K562 (cell line): ENCODE measurements around the gene DGCR6L. TPM values are rescaled to one million over a fixed set of nuclear protein-coding genes. Genes with fewer than 3 reads are reported as not detected.

ENCODE experiments used
- FOXJ2 ChIP-seq: fragments of 200-800 bp; sonication (Bioruptor generic); IDR thresholded peaks from 2 replicates; pipeline ENCODE4 v1.6.1; 2016; ENCODE audit warnings: missing genetic modification characterization, missing compliant biosample characterization
- IRF2 ChIP-seq: sonication (generic); formaldehyde crosslinking; IDR thresholded peaks from 2 replicates; pipeline ENCODE4 v1.8.1; 2022; ENCODE audit warnings: mild to moderate bottlenecking, missing genetic modification reagents
- NR3C1 ChIP-seq: sonication (generic); formaldehyde crosslinking; IDR thresholded peaks from 2 replicates; pipeline ENCODE4 v1.8.1; 2022; ENCODE audit warnings: missing genetic modification reagents
- PKNOX1 ChIP-seq: fragments of 450-650 bp; IDR thresholded peaks from 2 replicates; pipeline ENCODE4 v1.6.1; 2016
- POLR2G ChIP-seq: fragments of 200-400 bp; formaldehyde crosslinking; IDR thresholded peaks from 2 replicates; pipeline ENCODE4 v1.6.1; 2017; ENCODE audit warnings: low read depth, mild to moderate bottlenecking, antibody characterized with exemption, low read length, moderate library complexity
- ZC3H11A ChIP-seq: IDR thresholded peaks from 2 replicates; pipeline ENCODE4 v1.6.1; 2012; ENCODE audit warnings: low read depth, low read length, improper control_type of control experiment
- ZNF311 ChIP-seq: fragments of 250-450 bp; sonication (Bioruptor Pico); IDR thresholded peaks from 2 replicates; pipeline ENCODE4 v1.4.0; 2020; ENCODE audit warnings: mild to moderate bottlenecking, moderate library complexity
- ZNF444 ChIP-seq: fragments of 250-450 bp; sonication (Bioruptor Pico); IDR thresholded peaks from 2 replicates; pipeline ENCODE4 v1.4.0; 2020; ENCODE audit warnings: mild to moderate bottlenecking, moderate library complexity
- polyA plus RNA-seq, 8 experiments: library from polyadenylated mRNA; depleted of rRNA in 4 of 8; stranded (reverse) in 5 of 8; unstranded in 3 of 8; fragments of >200 nt; fragmentation: Nextera tagmentation in 2 of 8; fragmentation: Illumina TruSeq in 1 of 8; extraction: Ambion mirVana in 2 of 8; extraction: Trizol in 1 of 8; gene quantifications; 2 replicates each; pipeline versions ENCODE4 v1.2.1 to v1.2.3, GENCODE V29; 2011 to 2014; ENCODE audit warnings: inconsistent platforms in 1 of 8, missing spikeins in 1 of 8
- total RNA-seq, 7 experiments: library from RNA; depleted of rRNA in 6 of 7; stranded (reverse); fragments of >200 nt in 6 of 7; fragmentation: Illumina TruSeq in 2 of 7; extraction: Trizol in 2 of 7; gene quantifications; 2 replicates each; pipeline versions ENCODE4 v1.2.1 to v1.2.3, GENCODE V29; 2011 to 2021; ENCODE audit warnings: low replicate concordance in 1 of 7
- TF ChIP-seq, protein P1 (sequence below), 2 experiments: fragments of 450-650 bp in 1 of 2; sonication (generic) in 1 of 2; formaldehyde crosslinking; conservative IDR thresholded peaks; 2 replicates each; pipeline versions ENCODE4 v1.4.0 to v1.8.1; 2020 to 2022; ENCODE audit warnings: mild to moderate bottlenecking in 1 of 2, missing genetic modification reagents in 1 of 2

The DGCR6L gene
- total and polyA plus RNA-seq, 9 of the 15 experiments (the other 6 are each of a cell fraction or from before 2014, with no cell fraction given) = 3.6 to 151 (median 51.0) TPM

DNA sequence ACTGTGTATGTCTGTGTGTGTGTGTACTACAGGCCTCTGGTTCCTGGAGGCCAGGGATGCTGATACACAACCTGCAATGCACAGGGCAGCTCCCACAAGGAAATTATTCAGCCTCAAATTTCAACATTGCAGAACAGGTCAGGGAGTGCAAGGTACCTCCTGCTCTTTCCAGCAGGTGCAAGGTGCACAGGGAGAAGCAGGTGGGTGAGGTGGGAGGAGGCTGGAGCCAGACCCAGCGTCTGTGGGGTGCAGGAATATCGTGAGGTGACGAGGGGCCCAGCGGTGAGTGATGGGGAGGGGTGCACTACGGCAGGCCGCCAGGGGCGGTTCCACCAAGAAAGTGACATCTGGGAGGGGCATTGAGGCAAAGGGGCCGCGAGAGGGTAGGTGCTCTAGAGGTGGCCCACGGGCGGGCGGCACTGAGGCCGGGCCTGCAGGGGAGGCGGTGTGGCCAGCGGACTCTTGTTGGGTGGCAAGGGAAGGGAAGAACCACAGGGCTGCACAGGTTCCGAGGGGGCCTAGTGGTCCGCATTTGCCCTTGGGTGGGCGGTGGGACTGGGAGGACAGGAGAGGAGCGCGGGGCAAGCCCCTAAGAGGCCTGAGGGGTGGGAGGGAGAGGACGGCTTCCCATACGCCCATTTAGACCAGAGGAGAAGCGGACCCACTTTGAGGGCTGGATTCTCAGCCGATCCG lies 21.6 kb downstream of the DGCR6L start (continued):
- TF ChIP-seq, protein P1, sequence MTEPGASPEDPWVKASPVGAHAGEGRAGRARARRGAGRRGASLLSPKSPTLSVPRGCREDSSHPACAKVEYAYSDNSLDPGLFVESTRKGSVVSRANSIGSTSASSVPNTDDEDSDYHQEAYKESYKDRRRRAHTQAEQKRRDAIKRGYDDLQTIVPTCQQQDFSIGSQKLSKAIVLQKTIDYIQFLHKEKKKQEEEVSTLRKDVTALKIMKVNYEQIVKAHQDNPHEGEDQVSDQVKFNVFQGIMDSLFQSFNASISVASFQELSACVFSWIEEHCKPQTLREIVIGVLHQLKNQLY (CRISPR knock-in tag; conservative IDR thresholded peaks at IDR 0.05) = peak in 1 of 2 experiments; percentile 9; a peak in 1 of 4 replicates
- TF ChIP-seq ZNF311 (CRISPR knock-in tag) (no peak), ZNF444 (CRISPR knock-in tag) (no peak), ZC3H11A (no peak), NR3C1 (peak; percentile 80; the same call in 1 of the 2 replicates), FOXJ2 (tag) (no peak), IRF2 (peak; percentile 60; the same call in 1 of the 2 replicates), POLR2G (no peak), PKNOX1 (no peak)
